SIG-M5 (cell line): ENCODE measurements around the gene OPRM1.

Source experiments
- DNase-seq: peaks from one replicate; lab custom pipeline; 2025; lab: John Stamatoyannopoulos, UW

OPRM1 gene

DNA sequence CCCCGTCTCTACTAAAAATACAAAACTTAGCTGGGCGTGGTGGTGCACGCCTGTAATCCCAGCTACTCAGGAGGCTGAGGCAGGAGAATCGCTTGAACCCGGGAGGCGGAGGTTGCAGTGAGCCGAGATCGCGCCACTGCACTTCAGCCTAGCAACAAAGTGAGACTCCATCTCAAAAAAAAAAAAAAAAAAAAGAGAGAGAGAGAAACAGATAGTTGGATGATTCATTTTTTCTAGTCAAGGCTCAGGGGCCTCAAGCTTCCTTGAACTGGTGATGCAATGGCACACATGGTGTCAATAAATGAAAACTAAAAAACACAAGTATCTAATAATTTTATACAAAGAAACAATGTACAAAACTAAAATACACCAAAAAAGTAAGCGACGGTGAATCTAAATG, 202.0 kb downstream of the OPRM1 start:
- DNase-seq = peak; percentile 31

GRCh38 chr6:154241581-154241980, 202.5 kb downstream of the OPRM1 start:
- DNase-seq = no peak

DNA sequence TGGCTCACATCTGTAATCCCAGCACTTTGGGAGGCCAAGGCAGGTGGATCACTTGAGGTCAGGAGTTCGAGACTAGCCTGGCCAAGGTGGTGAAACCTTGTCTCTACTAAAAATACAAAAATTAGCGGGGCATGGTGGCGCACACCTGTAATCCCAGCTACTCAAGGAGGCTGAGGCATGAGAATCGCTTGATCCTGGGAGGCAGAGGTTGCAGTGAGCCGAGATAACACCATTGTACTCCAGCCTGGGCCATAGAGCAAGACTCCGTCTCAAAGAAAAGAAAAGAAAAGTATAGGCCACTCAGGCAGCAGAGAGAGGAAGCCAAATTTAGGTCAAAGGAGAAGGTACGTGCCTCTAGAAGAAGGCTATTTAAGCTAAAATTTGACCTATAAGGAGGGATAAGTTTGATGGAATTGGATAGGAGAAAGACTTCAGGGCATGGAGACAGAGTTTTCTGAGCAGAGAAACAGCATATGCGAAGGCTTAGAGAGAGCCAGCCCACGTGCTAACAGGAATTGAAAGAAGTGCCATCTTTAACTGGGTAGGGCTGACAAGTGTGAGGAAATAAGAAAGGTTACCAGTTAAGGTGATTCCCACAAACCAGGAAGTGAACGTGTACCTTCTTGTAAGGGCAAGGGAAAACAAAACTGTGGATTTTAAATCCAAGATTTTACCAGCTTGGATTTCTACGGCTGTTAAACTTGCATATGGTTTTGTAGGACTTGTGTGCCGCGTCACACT, 203.7 kb downstream of the OPRM1 start:
- DNase-seq = no peak

GRCh38 chr6:154243793-154244750, 205.0 kb downstream of the OPRM1 start:
- no peak for DNase-seq

- DNase-seq = no peak
Observed at GRCh38 chr6:154245506-154245905, 206.5 kb downstream of the OPRM1 start.

GRCh38 chr6:154246723-154247118, 207.7 kb downstream of the OPRM1 start:
- DNase-seq = no peak

DNA sequence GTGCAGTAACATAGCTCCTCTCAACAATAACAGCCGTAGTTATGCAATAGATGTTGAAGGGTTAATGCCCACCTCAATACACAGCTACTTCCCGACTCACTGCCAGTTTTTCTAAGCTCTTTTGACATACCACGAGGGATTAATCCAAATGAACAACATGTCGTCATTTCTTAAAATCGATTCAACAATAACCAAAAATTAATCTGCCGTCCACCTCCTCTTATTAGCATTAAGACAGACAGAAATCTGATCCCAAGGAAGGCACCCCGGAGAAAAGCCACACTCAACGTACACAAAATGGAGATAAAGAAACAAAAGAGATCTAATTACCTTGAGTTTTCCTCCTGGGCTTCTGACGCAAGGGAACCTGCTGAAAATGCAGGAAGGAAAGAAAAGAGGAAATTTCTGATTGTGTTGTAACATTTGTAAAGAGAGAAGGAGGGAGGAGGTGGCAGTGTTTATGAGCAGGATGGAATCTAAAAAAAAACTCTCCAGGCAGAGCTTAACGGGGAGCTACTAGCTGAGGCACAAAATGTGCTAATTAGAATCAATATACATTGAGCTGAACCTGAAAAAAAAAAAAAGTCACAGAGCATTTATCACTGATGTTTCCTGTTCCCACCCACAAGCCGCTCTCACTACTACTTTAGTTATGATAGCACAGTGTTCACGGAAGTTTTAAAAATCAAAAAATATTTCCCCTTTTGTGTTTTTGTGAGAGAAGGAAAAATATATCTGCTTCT, 208.2 kb downstream of the OPRM1 start:
- DNase-seq = no peak

DNA sequence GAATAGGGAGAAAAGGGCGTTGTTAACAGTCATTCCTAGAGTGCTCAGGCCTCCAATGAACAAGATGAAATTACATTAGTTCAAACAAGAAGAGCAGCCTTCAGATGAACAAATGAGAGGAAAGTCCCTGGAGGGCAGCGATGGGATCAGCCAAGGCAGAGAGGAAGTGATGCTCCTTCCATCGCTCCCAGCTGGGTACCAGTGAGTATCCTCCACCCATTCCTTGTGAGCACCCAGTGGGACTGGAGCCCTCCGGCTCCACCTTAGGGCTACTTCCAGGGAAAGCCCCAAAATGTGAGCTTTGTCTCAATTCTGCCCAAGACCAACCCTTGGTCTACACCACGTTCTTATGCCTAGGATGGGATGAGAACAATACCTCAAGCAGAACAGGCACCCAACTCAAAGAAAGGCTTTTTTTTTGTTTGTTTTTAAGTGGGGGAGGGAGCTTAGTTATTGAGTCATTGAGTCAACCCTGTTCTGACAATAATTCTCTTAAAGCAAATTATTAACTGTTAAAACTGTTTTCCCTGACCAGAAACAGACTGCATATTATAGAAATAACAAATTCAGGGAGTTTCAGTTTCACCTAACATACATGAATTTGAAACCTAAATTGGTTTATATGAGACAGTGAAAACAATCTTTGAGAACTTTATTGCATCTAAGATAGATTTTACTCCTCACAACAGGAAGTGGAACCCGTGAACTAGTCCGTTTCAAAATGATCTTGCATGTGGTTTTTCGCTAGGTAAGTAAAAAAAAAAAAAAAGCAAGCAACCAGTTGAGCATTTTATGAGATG, 210.7 kb downstream of the OPRM1 start:
- no peak for DNase-seq

- DNase-seq = no peak
Observed at GRCh38 chr6:154251116-154251515, 212.1 kb downstream of the OPRM1 start.

- no peak for DNase-seq
Observed at GRCh38 chr6:154252678-154253077, 213.6 kb downstream of the OPRM1 start.

GRCh38 chr6:154257067-154257466, 218.0 kb downstream of the OPRM1 start:
- DNase-seq = peak; percentile 76

GRCh38 chr6:154258064-154258757, 219.2 kb downstream of the OPRM1 start:
- peak; percentile 80 for DNase-seq

- no peak for DNase-seq
Observed at GRCh38 chr6:154261688-154262397, 222.8 kb downstream of the OPRM1 start.

- DNase-seq = no peak
Observed at GRCh38 chr6:154266560-154267099, 227.6 kb downstream of the OPRM1 start.

- no peak for DNase-seq
Observed at GRCh38 chr6:154267508-154268106, 228.6 kb downstream of the OPRM1 start.

- no peak for DNase-seq
Observed at GRCh38 chr6:154268486-154268885, 229.4 kb downstream of the OPRM1 start.

DNA sequence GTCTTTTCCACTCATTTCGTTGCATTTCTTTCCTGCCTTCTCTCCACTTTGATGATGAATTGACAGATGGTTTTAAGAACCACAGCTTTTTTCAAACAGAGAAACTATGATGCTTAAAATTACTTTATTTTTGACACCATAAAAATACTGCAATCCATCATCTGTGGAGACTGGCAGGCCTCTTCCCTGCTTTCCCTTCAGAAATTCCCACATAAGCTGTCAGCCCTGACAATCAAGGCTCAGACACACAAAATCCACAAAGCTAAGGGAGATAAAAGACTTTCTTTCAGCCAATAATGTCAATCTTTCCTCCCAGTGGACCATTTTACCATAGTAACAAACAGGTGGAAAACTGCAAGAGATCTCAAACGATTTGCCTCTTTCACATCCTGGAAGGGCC, 235.1 kb downstream of the OPRM1 start:
- DNase-seq = no peak

- no peak for DNase-seq
Observed at GRCh38 chr6:154276810-154277628, 238.0 kb downstream of the OPRM1 start.

DNA sequence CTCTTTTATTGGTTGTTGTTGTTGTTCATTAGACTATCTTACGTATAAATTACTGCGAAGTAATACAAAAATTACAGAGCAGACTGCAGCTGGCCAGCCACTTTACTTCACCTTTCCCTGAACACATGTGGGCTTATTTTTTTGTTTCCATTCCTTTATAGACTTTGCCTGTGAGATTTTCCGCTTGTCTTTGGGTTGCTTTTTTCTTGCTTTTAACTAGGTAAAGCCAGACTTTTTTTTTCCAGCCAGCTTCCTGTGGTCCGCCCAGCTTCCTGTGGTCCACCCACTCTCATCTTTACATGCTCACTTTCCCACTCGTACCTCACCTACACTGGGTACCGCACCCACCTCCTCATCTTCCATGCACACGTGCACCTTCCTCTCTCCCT, 238.6 kb downstream of the OPRM1 start:
- no peak for DNase-seq
